HCT116 (cell line): Measurements from ENCODE around the gene FAR2.

Experiments
- ATF3 ChIP-seq: IDR thresholded peaks from 2 replicates; pipeline ENCODE4 v1.6.1; 2012
- CTCF ChIP-seq, 3 experiments: fragments of 200-600 bp in 1 of 3; sonication (generic) in 1 of 3; IDR thresholded peaks in 2 of 3; conservative IDR thresholded peaks in 1 of 3; 2 replicates each; pipeline ENCODE4 v1.5.1; 2012 to 2017; ENCODE audit warnings: low read depth in 2 of 3, low read length in 2 of 3, antibody characterized with exemption in 1 of 3, borderline replicate concordance in 1 of 3, control low read depth in 1 of 3, mild to moderate bottlenecking in 1 of 3, mixed read lengths in 1 of 3, mixed run types in 1 of 3, moderate library complexity in 1 of 3; ENCODE audit not compliant: insufficient read depth in 1 of 3
- EGR1 ChIP-seq: IDR thresholded peaks from 2 replicates; pipeline ENCODE4 v1.6.1; 2012; ENCODE audit warnings: low read depth
- EZH2 ChIP-seq: fragments of 200-600 bp; sonication (generic); IDR thresholded peaks from 2 replicates; pipeline ENCODE4 v1.6.1; 2017; ENCODE audit warnings: antibody characterized with exemption, mixed run types
- EZH2phosphoT487 ChIP-seq: fragments of 200-600 bp; IDR thresholded peaks from 2 replicates; pipeline ENCODE4 v1.6.1; 2018; ENCODE audit warnings: antibody characterized with exemption, borderline replicate concordance
- POLR2A ChIP-seq: IDR thresholded peaks from 2 replicates; pipeline ENCODE4 v1.7.0; 2011; ENCODE audit warnings: borderline replicate concordance; ENCODE audit not compliant: insufficient read depth, insufficient read length; ENCODE audit errors: extremely low read depth
- POLR2AphosphoS5 ChIP-seq: IDR thresholded peaks from 2 replicates; pipeline ENCODE4 v1.6.1; 2011; ENCODE audit warnings: mild to moderate bottlenecking, low read depth, low read length, moderate library complexity
- RAD21 ChIP-seq: IDR thresholded peaks from 2 replicates; pipeline ENCODE4 v1.6.1; 2012; ENCODE audit warnings: low read depth, mild to moderate bottlenecking
- REST ChIP-seq: IDR thresholded peaks from 2 replicates; pipeline ENCODE4 v1.6.1; 2012; ENCODE audit warnings: low read depth
- SP1 ChIP-seq: IDR thresholded peaks from 2 replicates; pipeline ENCODE4 v1.6.1; 2012; ENCODE audit warnings: low read depth
- ZNF274 ChIP-seq: fragments of 200-500 bp; sonication (Bioruptor generic); IDR thresholded peaks from 2 replicates; pipeline ENCODE4 v1.6.1; 2014; ENCODE audit warnings: mild to moderate bottlenecking, low read depth, low read length, inconsistent platforms
- TF ChIP-seq, protein P1 (sequence below): IDR thresholded peaks from 2 replicates; pipeline ENCODE4 v1.6.1; 2011; ENCODE audit warnings: mild to moderate bottlenecking, low read length, moderate library complexity; ENCODE audit not compliant: insufficient replicate concordance; ENCODE audit errors: extremely low read depth

GRCh38 chr12:29133680-29134079, 15.4 kb upstream of the FAR2 start:
- TF ChIP-seq CTCF (IDR thresholded peaks at IDR 0.05 in 2 of 3, conservative IDR thresholded peaks at IDR 0.05 in 1 of 3; ENCODE audit: borderline replicate concordance in 1 of 3, insufficient read depth in 1 of 3, low read depth in 2 of 3, low read length in 2 of 3), result no peak
- TF ChIP-seq, protein P1, sequence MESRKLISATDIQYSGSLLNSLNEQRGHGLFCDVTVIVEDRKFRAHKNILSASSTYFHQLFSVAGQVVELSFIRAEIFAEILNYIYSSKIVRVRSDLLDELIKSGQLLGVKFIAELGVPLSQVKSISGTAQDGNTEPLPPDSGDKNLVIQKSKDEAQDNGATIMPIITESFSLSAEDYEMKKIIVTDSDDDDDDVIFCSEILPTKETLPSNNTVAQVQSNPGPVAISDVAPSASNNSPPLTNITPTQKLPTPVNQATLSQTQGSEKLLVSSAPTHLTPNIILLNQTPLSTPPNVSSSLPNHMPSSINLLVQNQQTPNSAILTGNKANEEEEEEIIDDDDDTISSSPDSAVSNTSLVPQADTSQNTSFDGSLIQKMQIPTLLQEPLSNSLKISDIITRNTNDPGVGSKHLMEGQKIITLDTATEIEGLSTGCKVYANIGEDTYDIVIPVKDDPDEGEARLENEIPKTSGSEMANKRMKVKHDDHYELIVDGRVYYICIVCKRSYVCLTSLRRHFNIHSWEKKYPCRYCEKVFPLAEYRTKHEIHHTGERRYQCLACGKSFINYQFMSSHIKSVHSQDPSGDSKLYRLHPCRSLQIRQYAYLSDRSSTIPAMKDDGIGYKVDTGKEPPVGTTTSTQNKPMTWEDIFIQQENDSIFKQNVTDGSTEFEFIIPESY, result no peak
- TF ChIP-seq EZH2phosphoT487, result no peak
- TF ChIP-seq ATF3, result no peak
- no peak for TF ChIP-seq RAD21
- no peak for TF ChIP-seq POLR2A
- no peak for TF ChIP-seq EZH2
- no peak for TF ChIP-seq POLR2AphosphoS5
- no peak for TF ChIP-seq SP1
- no peak for TF ChIP-seq EGR1
- no peak for TF ChIP-seq REST
- TF ChIP-seq ZNF274, result no peak
